H1 (cell line): ENCODE data around the gene TTC27. TPM values are rescaled to one million over a fixed set of nuclear protein-coding genes. Genes with fewer than 3 reads are reported as not detected.
"Not testable (repeated sequence)": the region's sequence is repeated elsewhere in the genome, so short reads cannot be mapped to it uniquely, and the experiment has no call there.

ENCODE experiments used
- CTCF ChIA-PET: fragments of 300-600 bp; sonication (Branson Sonifier 250); formaldehyde crosslinking; loops from one replicate; lab custom pipeline; 2021; ENCODE audit not compliant: partially characterized antibody; lab: Charles Lee
- POLR2A ChIA-PET: fragments of 300-600 bp; sonication (Branson Sonifier 250); formaldehyde crosslinking; loops from one replicate; lab custom pipeline; 2021; ENCODE audit warnings: inconsistent platforms; ENCODE audit not compliant: partially characterized antibody; lab: Charles Lee
- DNase-seq, 2 experiments: peaks; one replicate each; pipeline versions ENCODE4 v3.0.0 to v3.0.0-alpha.2; 2010 to 2022; ENCODE audit warnings: low spot score in 2 of 2, low read depth in 1 of 2, mixed read lengths in 1 of 2
- FAIRE-seq: peaks from 2 replicates; lab custom pipeline; 2011; peaks lifted over from hg19 to GRCh38; lab: Jason Lieb, UNC
- H2AFZ ChIP-seq: 2 replicates; pipeline ENCODE4 v1.8.1; 2012; ENCODE audit warnings: low read length, inconsistent platforms
- H2AK5ac ChIP-seq: 2 replicates; pipeline ENCODE4 v1.6.1; 2013; ENCODE audit warnings: low read depth, low read length
- H2BK120ac ChIP-seq: replicated peaks from 2 replicates; pipeline ENCODE3; 2013; ENCODE audit warnings: low read depth, low read length, inconsistent platforms
- H2BK12ac ChIP-seq: 2 replicates; pipeline ENCODE4 v1.6.1; 2013; ENCODE audit warnings: low read depth, low read length
- H2BK15ac ChIP-seq: 2 replicates; pipeline ENCODE4 v1.6.1; 2013; ENCODE audit warnings: low read length
- H2BK20ac ChIP-seq: 2 replicates; pipeline ENCODE4 v1.6.1; 2013; ENCODE audit warnings: low read length
- H2BK5ac ChIP-seq: 2 replicates; pipeline ENCODE4 v1.6.1; 2013; ENCODE audit warnings: low read depth, low read length
- H3K14ac ChIP-seq: 2 replicates; pipeline ENCODE4 v1.6.1; 2013; ENCODE audit warnings: inconsistent platforms; ENCODE audit not compliant: insufficient read length
- H3K18ac ChIP-seq: 2 replicates; pipeline ENCODE4 v1.6.1; 2013; ENCODE audit warnings: low read length; ENCODE audit errors: extremely low read depth
- H3K23ac ChIP-seq: 2 replicates; pipeline ENCODE4 v1.6.1; 2013; ENCODE audit warnings: inconsistent platforms; ENCODE audit not compliant: insufficient read length
- H3K23me2 ChIP-seq: 2 replicates; pipeline ENCODE4 v1.6.1; 2013; ENCODE audit warnings: low read depth, low read length
- H3K27ac ChIP-seq: 2 replicates; pipeline ENCODE4 v1.6.1; 2011; ENCODE audit warnings: low read depth, low read length, inconsistent platforms
- H3K27me3 ChIP-seq, 4 experiments: replicated peaks in 1 of 4; 1 replicate in 1 of 4; 2 replicates in 3 of 4; pipeline versions ENCODE4 v1.6.1 to v1.8.1; 2011 to 2013; ENCODE audit warnings: low read length in 3 of 4, mild to moderate bottlenecking in 3 of 4, inconsistent platforms in 2 of 4, mixed read lengths in 2 of 4, moderate library complexity in 1 of 4; ENCODE audit not compliant: control insufficient read depth in 3 of 4, insufficient read depth in 3 of 4; ENCODE audit errors: extremely low read depth in 1 of 4
- H3K36me3 ChIP-seq, 4 experiments: 2 replicates each; pipeline versions ENCODE4 v1.6.1 to v1.8.1; 2011 to 2013; ENCODE audit warnings: mild to moderate bottlenecking in 4 of 4, low read length in 3 of 4, moderate library complexity in 2 of 4, control low read depth in 1 of 4, inconsistent platforms in 1 of 4; ENCODE audit not compliant: insufficient read depth in 4 of 4, control insufficient read depth in 2 of 4
- H3K4ac ChIP-seq: replicated peaks from 2 replicates; pipeline ENCODE3; 2013; ENCODE audit warnings: low read length, low read depth, mixed read lengths, inconsistent platforms; ENCODE audit not compliant: insufficient read length
- H3K4me1 ChIP-seq, 4 experiments: replicated peaks in 1 of 4; 1 replicate in 1 of 4; 2 replicates in 3 of 4; pipeline versions ENCODE4 v1.6.1 to v1.8.1; 2011 to 2013; ENCODE audit warnings: low read length in 3 of 4, inconsistent platforms in 2 of 4, mixed read lengths in 1 of 4; ENCODE audit not compliant: insufficient read depth in 4 of 4, control insufficient read depth in 3 of 4
- H3K4me2 ChIP-seq, 2 experiments: 2 replicates each; pipeline versions ENCODE4 v1.6.1 to v1.8.1; 2011 to 2013; ENCODE audit warnings: low read depth in 2 of 2, low read length in 2 of 2, control low read depth in 1 of 2, inconsistent platforms in 1 of 2, mild to moderate bottlenecking in 1 of 2; ENCODE audit not compliant: insufficient read depth in 1 of 2
- H3K4me3 ChIP-seq, 4 experiments: fragments of 200-600, 300-600 bp in 1 of 4; sonication (generic), shearing (Covaris generic), sonication (Bioruptor Twin) in 1 of 4; 2 replicates each; pipeline versions ENCODE4 v1.5.1 to v1.8.1; 2011 to 2016; ENCODE audit warnings: low read length in 4 of 4, low read depth in 3 of 4, control low read depth in 2 of 4, inconsistent platforms in 2 of 4, mild to moderate bottlenecking in 2 of 4, mixed read lengths in 1 of 4, moderate library complexity in 1 of 4; ENCODE audit not compliant: insufficient read depth in 2 of 4; ENCODE audit errors: extremely low read depth in 1 of 4
- H3K56ac ChIP-seq: replicated peaks from 2 replicates; pipeline ENCODE3; 2013; ENCODE audit warnings: low read depth, mild to moderate bottlenecking, mixed read lengths, low read length, inconsistent platforms; ENCODE audit not compliant: insufficient read length
- H3K79me1 ChIP-seq: 2 replicates; pipeline ENCODE4 v1.6.1; 2013; ENCODE audit warnings: low read depth, low read length, control low read depth
- H3K79me2 ChIP-seq, 2 experiments: 2 replicates each; pipeline versions ENCODE4 v1.6.1 to v1.8.1; 2012 to 2013; ENCODE audit warnings: low read length in 2 of 2, mild to moderate bottlenecking in 2 of 2, inconsistent platforms in 1 of 2; ENCODE audit not compliant: insufficient read depth in 2 of 2, control insufficient read depth in 1 of 2
- H3K9ac ChIP-seq, 4 experiments: replicated peaks in 1 of 4; 1 replicate in 1 of 4; 2 replicates in 3 of 4; pipeline versions ENCODE4 v1.6.1 to v1.8.1; 2011 to 2013; ENCODE audit warnings: low read depth in 3 of 4, low read length in 3 of 4, control low read depth in 2 of 4, mild to moderate bottlenecking in 2 of 4, moderate library complexity in 2 of 4, inconsistent platforms in 1 of 4; ENCODE audit errors: extremely low read depth in 1 of 4
- H3K9me3 ChIP-seq, 2 experiments: 2 replicates each; pipeline versions ENCODE4 v1.6.1 to v1.8.1; 2012 to 2013; ENCODE audit warnings: mild to moderate bottlenecking in 2 of 2, moderate library complexity in 2 of 2, control low read depth in 1 of 2, inconsistent platforms in 1 of 2, low read depth in 1 of 2, low read length in 1 of 2, mixed read lengths in 1 of 2; ENCODE audit not compliant: insufficient read depth in 2 of 2
- H4K20me1 ChIP-seq, 2 experiments: replicated peaks in 1 of 2; 2 replicates each; pipeline versions ENCODE3 to v1.8.1; 2011 to 2013; ENCODE audit warnings: inconsistent platforms in 2 of 2, low read length in 2 of 2, mild to moderate bottlenecking in 1 of 2; ENCODE audit not compliant: insufficient read depth in 2 of 2, control insufficient read depth in 1 of 2
- H4K5ac ChIP-seq: 2 replicates; pipeline ENCODE4 v1.6.1; 2013; ENCODE audit warnings: low read length, low read depth, mixed read lengths, inconsistent platforms; ENCODE audit not compliant: insufficient read length
- H4K8ac ChIP-seq: 2 replicates; pipeline ENCODE4 v1.8.0; 2013; ENCODE audit warnings: mild to moderate bottlenecking, moderate library complexity, low read length, inconsistent platforms; ENCODE audit not compliant: insufficient read depth; ENCODE audit errors: extremely low read depth
- H4K91ac ChIP-seq: replicated peaks from 2 replicates; pipeline ENCODE3; 2013; ENCODE audit warnings: low read length, mixed read lengths, inconsistent platforms; ENCODE audit not compliant: insufficient read length
- WGBS, 2 experiments: shearing (Covaris generic) in 1 of 2; methylation state at CpG; one replicate each; pipeline versions ENCODE4 v1.1.6 to v1.1.7; 2013 to 2015; ENCODE audit warnings: low lambda C conversion rate in 2 of 2, mixed read lengths in 2 of 2, inconsistent platforms in 1 of 2, low coverage in 1 of 2, missing lambda C conversion rate in 1 of 2; ENCODE audit not compliant: insufficient replicate concordance in 2 of 2, insufficient coverage in 1 of 2, insufficient read length in 1 of 2; ENCODE audit errors: extremely low coverage in 1 of 2, missing lambda C conversion rate in 1 of 2; 5-methylcytosine and 5-hydroxymethylcytosine counted together
- polyA plus RNA-seq, 7 experiments: library from polyadenylated mRNA; depleted of rRNA in 3 of 7; stranded (reverse) in 5 of 7; unstranded in 2 of 7; fragments of >200 nt in 5 of 7; fragments of 200-250 nt in 2 of 7; gene quantifications; 1 replicate in 5 of 7; 2 replicates in 1 of 7; 4 replicates in 1 of 7; pipeline versions ENCODE4 v1.2.1 to v1.2.3, GENCODE V29; 2011 to 2013; ENCODE audit warnings: missing spikeins in 2 of 7, mixed read lengths in 2 of 7
- total RNA-seq: library from RNA; stranded (reverse); fragmentation: NEBNext Ultra II Directional; extraction: Animal tissue kit (Norgen Biotek cat#: 25700); gene quantifications from 2 replicates; pipeline ENCODE4 v1.2.1, GENCODE V29; 2021

Gene TTC27
- total and polyA plus RNA-seq, 2 of the 8 experiments (the other 6 are each of a cell fraction or from before 2014, with no cell fraction given): 13.8 to 29.1 TPM

DNA sequence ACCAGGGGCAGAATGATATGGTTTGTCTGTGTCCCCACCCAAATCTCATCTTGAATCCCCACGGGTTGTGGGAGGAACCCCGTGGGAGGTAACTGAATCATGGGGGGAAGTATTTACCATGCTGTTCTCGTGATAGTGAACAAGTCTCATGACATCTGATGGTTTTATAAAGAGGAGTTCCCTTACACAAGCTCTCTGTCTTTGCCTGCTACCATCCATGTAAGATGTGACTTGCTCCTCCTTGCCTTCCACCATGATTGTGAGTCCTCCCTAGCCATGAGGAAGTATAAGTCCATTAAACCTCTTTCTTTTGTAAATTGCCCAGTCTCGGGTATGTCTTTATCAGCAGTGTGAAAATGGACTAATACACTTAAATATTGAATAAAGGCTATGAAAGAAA lies 218.4 kb downstream of the TTC27 start:
- H3K9me3 ChIP-seq, H4K8ac ChIP-seq, DNase-seq, H4K5ac ChIP-seq, H2BK15ac ChIP-seq, H4K20me1 ChIP-seq, H2AK5ac ChIP-seq, H2BK5ac ChIP-seq, H3K18ac ChIP-seq, H4K91ac ChIP-seq, H3K36me3 ChIP-seq, H3K79me1 ChIP-seq, H3K56ac ChIP-seq, H3K4me3 ChIP-seq, H3K27me3 ChIP-seq, H3K23ac ChIP-seq, H2BK20ac ChIP-seq, H3K23me2 ChIP-seq, H3K79me2 ChIP-seq, H3K27ac ChIP-seq, H3K14ac ChIP-seq, FAIRE-seq, H2AFZ ChIP-seq, H3K9ac ChIP-seq, H2BK12ac ChIP-seq, H2BK120ac ChIP-seq, POLR2A ChIA-PET, H3K4me2 ChIP-seq, H3K4ac ChIP-seq, H3K4me1 ChIP-seq: not testable (repeated sequence)
- WGBS, 2 experiments: 88% methylated on average over 4 of the region's 4 CpGs; no CpG with 5 or more reads in 1 of the 2 experiments
- CTCF ChIA-PET: interaction anchor here (2.4 kb wide), 1 partner anchor 10 kb away, joined by 8 read pairs; no protein-coding TSS in a partner anchor
